HG03064 (cell line): ENCODE results near the gene RBX1.

Source experiments
- ATAC-seq: cut with Tn5 transposase; IDR thresholded peaks from one replicate; pipeline ENCODE4 v1.9.1; 2021; ENCODE audit warnings: low read depth; ENCODE audit not compliant: unreplicated experiment

RBX1 gene

DNA sequence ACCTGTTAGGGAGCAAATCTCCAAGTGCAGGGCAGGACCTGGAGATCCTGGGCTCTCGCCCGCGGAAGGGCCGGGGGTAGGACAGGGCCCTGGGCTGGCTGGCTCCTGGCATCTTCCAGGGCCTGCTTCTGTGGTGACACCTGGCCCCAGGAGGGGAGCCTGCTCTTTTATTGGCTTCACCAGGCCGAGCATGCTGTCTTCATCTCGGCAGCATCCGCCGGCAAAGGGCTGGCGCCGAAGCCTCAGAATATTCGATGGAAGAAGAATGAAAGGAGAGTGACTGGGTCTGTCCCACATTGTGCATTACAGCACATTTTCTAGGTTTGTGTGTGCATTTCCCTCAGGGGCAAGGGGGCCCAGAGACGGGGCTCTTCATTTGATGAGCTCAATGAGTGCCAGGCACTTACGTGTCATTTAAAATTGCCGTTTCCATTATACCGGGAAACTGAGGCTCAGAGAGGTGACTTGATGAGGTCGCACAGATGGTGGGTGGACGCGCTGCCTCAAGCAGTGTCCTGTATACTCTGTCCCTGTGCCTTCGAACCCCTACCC is 70.0 kb downstream of the RBX1 start:
- ATAC-seq: no peak

DNA sequence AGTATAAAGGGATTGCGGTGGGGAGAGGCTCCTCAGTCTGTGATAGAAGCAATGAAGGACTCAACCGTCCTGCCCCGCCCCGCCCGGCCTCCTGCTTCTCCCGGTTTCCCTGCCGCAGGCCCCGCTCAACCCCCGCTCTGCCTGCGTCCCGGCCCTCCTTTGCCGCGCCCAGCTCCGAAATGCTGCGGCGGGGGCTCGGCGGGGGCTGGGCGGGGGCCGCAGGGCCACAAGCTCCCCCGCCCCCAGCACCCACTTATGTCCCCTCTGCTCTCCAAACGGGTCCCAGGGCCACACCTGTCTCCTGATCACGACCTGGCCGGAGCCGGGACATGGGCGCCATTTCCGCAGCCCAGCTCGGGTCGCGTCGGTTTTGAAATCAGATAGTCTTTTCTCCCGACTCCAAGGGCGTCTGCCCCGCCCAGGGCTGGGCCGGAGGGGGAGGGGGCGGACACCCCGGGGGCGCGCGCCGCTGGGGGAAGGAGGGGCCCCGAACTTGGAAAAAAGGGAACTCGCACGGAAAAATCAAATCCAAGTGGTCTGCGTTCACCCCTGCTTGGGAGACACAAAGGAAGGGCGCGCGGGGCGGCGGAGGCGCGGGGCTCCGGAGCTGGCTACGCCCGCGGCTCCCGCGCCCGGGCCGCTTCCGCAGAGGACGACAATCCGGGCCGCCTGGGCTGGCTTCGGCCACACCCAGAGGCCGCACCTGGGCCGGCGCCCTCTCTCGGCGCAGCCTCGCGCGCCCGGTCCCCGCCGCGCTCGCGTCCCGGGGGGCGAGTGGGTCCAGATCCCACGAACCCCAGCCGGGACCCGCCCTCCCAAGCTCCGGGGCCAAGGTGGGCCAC is 70.7 kb downstream of the RBX1 start:
- ATAC-seq: no peak

DNA sequence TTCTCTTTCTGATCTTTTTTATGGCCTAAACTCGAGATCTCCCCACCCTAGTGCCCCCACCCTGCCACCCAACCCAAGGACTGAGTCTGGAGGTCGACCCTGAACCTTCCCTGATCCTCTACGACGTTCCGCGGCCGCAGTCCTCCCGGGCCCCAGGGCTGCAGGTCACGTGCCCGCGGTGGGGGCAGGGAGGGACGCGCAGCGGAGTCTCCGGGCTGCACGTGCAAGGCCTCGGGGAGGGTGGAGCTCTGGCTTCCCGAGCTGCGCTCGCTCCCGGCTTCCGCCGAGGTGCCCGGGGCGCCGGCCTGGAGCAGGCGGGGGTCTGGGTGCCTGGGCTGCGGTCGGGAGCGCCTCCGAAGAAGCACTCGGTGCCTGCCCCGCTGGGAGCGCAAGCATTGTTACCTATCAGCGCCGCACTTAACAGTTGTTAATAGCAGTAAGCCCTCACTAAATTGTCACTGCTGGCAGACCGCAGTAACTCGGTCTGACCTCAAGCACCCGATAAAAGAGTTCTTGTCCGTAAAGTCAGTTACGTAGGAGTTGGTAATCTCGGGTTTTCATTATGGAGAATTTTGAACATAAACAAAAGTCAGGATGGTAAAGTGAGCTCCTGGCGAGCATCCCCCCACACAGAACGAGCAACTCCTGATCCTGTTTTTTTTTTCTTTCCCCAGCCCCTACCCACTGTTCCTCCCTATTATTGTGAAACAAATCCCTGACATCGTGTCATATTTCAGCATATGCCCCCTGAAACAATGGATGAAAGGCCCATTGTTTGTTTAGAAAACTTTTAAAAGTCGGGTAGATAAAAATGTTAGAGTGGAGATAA is 71.5 kb downstream of the RBX1 start:
- no peak for ATAC-seq
